SK-N-MC (cell line): ENCODE measurements around the gene HSD17B1.

Source experiments
- DNase-seq: peaks from one replicate; pipeline ENCODE4 v3.0.0-alpha.2; 2011; ENCODE audit warnings: low read depth, low spot score
- H3K27ac ChIP-seq: fragments of 200-600 bp; sonication (generic); 2 replicates; pipeline ENCODE4 v1.5.1; 2016; ENCODE audit warnings: mixed run types
- H3K36me3 ChIP-seq: fragments of 200-600 bp; sonication (generic); 2 replicates; pipeline ENCODE4 v1.6.1; 2017; ENCODE audit warnings: antibody characterized with exemption, low read length, mixed read lengths; ENCODE audit not compliant: insufficient read depth
- H3K4me3 ChIP-seq: fragments of 200-600 bp; sonication (generic); 2 replicates; pipeline ENCODE4 v1.5.1; 2016
- H3K9ac ChIP-seq: fragments of 200-600 bp; sonication (generic); 2 replicates; pipeline ENCODE4 v1.8.0; 2017; ENCODE audit warnings: mixed run types, mixed read lengths; ENCODE audit not compliant: insufficient read length
- H3K9me3 ChIP-seq: fragments of 200-600 bp; sonication (generic); 2 replicates; pipeline ENCODE4 v1.6.1; 2017; ENCODE audit warnings: low read depth, mild to moderate bottlenecking, antibody characterized with exemption, low read length, moderate library complexity, mixed read lengths
- EZH2 ChIP-seq: fragments of 200-600 bp; sonication (generic); IDR thresholded peaks from one replicate; pipeline ENCODE4 v1.6.1; 2017; ENCODE audit warnings: antibody characterized with exemption
- FOXP2 ChIP-seq: optimal IDR thresholded peaks from 2 replicates; pipeline ENCODE3; 2011; ENCODE audit warnings: mild to moderate bottlenecking, moderate library complexity; ENCODE audit not compliant: insufficient read depth; ENCODE audit errors: extremely low read length, control extremely low read depth
- POLR2AphosphoS5 ChIP-seq: IDR thresholded peaks from 2 replicates; pipeline ENCODE4 v1.6.1; 2012; ENCODE audit warnings: mild to moderate bottlenecking, low read depth, low read length, borderline replicate concordance

Gene HSD17B1

GRCh38 chr17:42565523-42566214 lies 12.9 kb downstream of the HSD17B1 start:
- Histone ChIP-seq H3K27ac (peak overlapping the region; percentile 88), H3K9me3 (no peaks in the 10 kb centered on the region), H3K4me3 (no peak overlapping the region; the same call in 1 of the 2 replicates), H3K9ac (no peak overlapping the region), H3K36me3 (peaks cover 48% of the 10 kb centered on the region)
- TF ChIP-seq POLR2AphosphoS5 = no peak
- TF ChIP-seq EZH2 = no peak
- no peak for TF ChIP-seq FOXP2
- no peak for DNase-seq

GRCh38 chr17:42566215-42566882 lies 13.6 kb downstream of the HSD17B1 start:
- Histone ChIP-seq H3K9me3 (no peaks in the 10 kb centered on the region), H3K9ac (peak overlapping the region; percentile 63), H3K27ac (peak overlapping the region; percentile 88), H3K4me3 (peak overlapping the region; percentile 94), H3K36me3 (peaks cover 53% of the 10 kb centered on the region)
- no peak for DNase-seq
- no peak for TF ChIP-seq EZH2

GRCh38 chr17:42566883-42567573 lies 14.3 kb downstream of the HSD17B1 start, which contains the start of gene MLX:
TSS of gene MLX (plus strand) at chr17:42567100. CDS start at chr17:42567125, 25 bp downstream.
- H3K27ac ChIP-seq = peak within 1 kb of the TSS; percentile 88
- peak within 1 kb of the TSS; percentile 94 for H3K4me3 ChIP-seq
- peaks cover 60% of the 10 kb centered on the region for H3K36me3 ChIP-seq

GRCh38 chr17:42568341-42569111 lies 15.8 kb downstream of the HSD17B1 start:
- Histone ChIP-seq H3K36me3 (peaks cover 74% of the 10 kb centered on the region), H3K27ac (no peak overlapping the region), H3K9me3 (no peaks in the 10 kb centered on the region), H3K9ac (no peak overlapping the region), H3K4me3 (no peak overlapping the region)
- no peak for TF ChIP-seq FOXP2
- TF ChIP-seq EZH2 = no peak
- DNase-seq = no peak

More at GRCh38 chr17:42566883-42567573, 14.3 kb downstream of the HSD17B1 start, which contains the start of gene MLX:
- H3K9ac ChIP-seq = peak within 1 kb of the TSS; percentile 73
- TF ChIP-seq FOXP2 = no peak
- TF ChIP-seq POLR2AphosphoS5 = peak; percentile 68; the same call in 1 of the 2 replicates
- H3K9me3 ChIP-seq = no peaks in the 10 kb centered on the region
- DNase-seq = peak; percentile 40

- Histone ChIP-seq H3K9ac (no peak overlapping the region), H3K9me3 (no peaks in the 10 kb centered on the region), H3K4me3 (no peak overlapping the region), H3K27ac (no peak overlapping the region), H3K36me3 (peaks cover 71% of the 10 kb centered on the region)
- no peak for TF ChIP-seq POLR2AphosphoS5
- TF ChIP-seq EZH2 = no peak
- no peak for TF ChIP-seq FOXP2
- no peak for DNase-seq
Observed at GRCh38 chr17:42571435-42572225, 18.9 kb downstream of the HSD17B1 start.

GRCh38 chr17:42573095-42573494 lies 20.4 kb downstream of the HSD17B1 start:
- H3K27ac ChIP-seq = peak overlapping the region; percentile 47; the same call in 1 of the 2 replicates
- DNase-seq = no peak
- H3K9ac ChIP-seq = no peak overlapping the region

GRCh38 chr17:42574463-42574862 lies 21.7 kb downstream of the HSD17B1 start:
- no peak for DNase-seq
- H3K9ac ChIP-seq = no peak overlapping the region
- H3K9me3 ChIP-seq = no peaks in the 10 kb centered on the region
- no peak overlapping the region for H3K27ac ChIP-seq
- H3K4me3 ChIP-seq = no peak overlapping the region
- peaks cover 60% of the 10 kb centered on the region for H3K36me3 ChIP-seq
- TF ChIP-seq EZH2 (no peak), FOXP2 (no peak), POLR2AphosphoS5 (no peak)

More at GRCh38 chr17:42573095-42573494, 20.4 kb downstream of the HSD17B1 start:
- no peak for TF ChIP-seq EZH2
- no peak for TF ChIP-seq POLR2AphosphoS5
- TF ChIP-seq FOXP2 = no peak
- no peaks in the 10 kb centered on the region for H3K9me3 ChIP-seq
- no peak overlapping the region for H3K4me3 ChIP-seq
- peaks cover 71% of the 10 kb centered on the region for H3K36me3 ChIP-seq
